Liver (tissue), 9 donors: Measurements from ENCODE around the gene RASGRF1. TPM values are rescaled to one million over a fixed set of nuclear protein-coding genes. Genes with fewer than 3 reads are reported as not detected.

Source experiments
- DNase-seq: peaks from one replicate; pipeline ENCODE4 v3.0.0-alpha.2; 2017; ENCODE audit warnings: low spot score
- H3K27ac ChIP-seq, 2 donors: one replicate each; pipeline ENCODE4 v1.7.0; 2013; ENCODE audit warnings: inconsistent platforms in 2 of 2, low read length in 2 of 2, control low read depth in 1 of 2, low read depth in 1 of 2, mild to moderate bottlenecking in 1 of 2
- H3K27me3 ChIP-seq, 4 donors: one replicate each; pipeline versions ENCODE4 v1.6.1 to v1.7.0; 2013; ENCODE audit warnings: low read length in 3 of 4, inconsistent platforms in 1 of 4, mild to moderate bottlenecking in 1 of 4, moderate library complexity in 1 of 4; ENCODE audit not compliant: control insufficient read depth in 4 of 4, insufficient read depth in 4 of 4
- H3K36me3 ChIP-seq, 4 donors: one replicate each; pipeline versions ENCODE4 v1.6.1 to v1.7.0; 2013; ENCODE audit warnings: low read length in 3 of 4, mild to moderate bottlenecking in 3 of 4, low read depth in 1 of 4, moderate library complexity in 1 of 4; ENCODE audit not compliant: control insufficient read depth in 4 of 4, insufficient read depth in 3 of 4
- H3K4me1 ChIP-seq, 4 donors: one replicate each; pipeline versions ENCODE4 v1.6.1 to v1.7.0; 2013; ENCODE audit warnings: low read length in 3 of 4, mild to moderate bottlenecking in 3 of 4, moderate library complexity in 1 of 4; ENCODE audit not compliant: control insufficient read depth in 4 of 4, insufficient read depth in 4 of 4
- H3K4me3 ChIP-seq, 3 donors: one replicate each; pipeline versions ENCODE4 v1.6.1 to v1.7.0; 2013; ENCODE audit warnings: low read length in 3 of 3, control low read depth in 1 of 3, low read depth in 1 of 3, mild to moderate bottlenecking in 1 of 3
- H3K9ac ChIP-seq, 2 donors: one replicate each; pipeline ENCODE4 v1.7.0; 2013; ENCODE audit warnings: low read length in 2 of 2, mild to moderate bottlenecking in 2 of 2, moderate library complexity in 2 of 2, control low read depth in 1 of 2, low read depth in 1 of 2
- H3K9me3 ChIP-seq, 4 donors: one replicate each; pipeline versions ENCODE4 v1.6.1 to v1.7.0; 2013; ENCODE audit warnings: low read length in 3 of 4; ENCODE audit not compliant: control insufficient read depth in 4 of 4
- ATF3 ChIP-seq: IDR thresholded peaks from 2 replicates; pipeline ENCODE4 v1.6.1; 2016; ENCODE audit warnings: antibody characterized with exemption
- EGR1 ChIP-seq, 2 donors: IDR thresholded peaks; 2 replicates each; pipeline ENCODE4 v1.6.1; 2016 to 2018; ENCODE audit warnings: antibody characterized with exemption in 2 of 2, low read depth in 2 of 2
- FOXA1 ChIP-seq: IDR thresholded peaks from 2 replicates; pipeline ENCODE4 v1.6.1; 2016; ENCODE audit warnings: antibody characterized with exemption
- FOXA2 ChIP-seq: IDR thresholded peaks from 2 replicates; pipeline ENCODE4 v1.6.1; 2016; ENCODE audit warnings: antibody characterized with exemption
- HNF4A ChIP-seq, 2 donors: conservative IDR thresholded peaks; 2 replicates each; pipeline ENCODE4 v1.6.1; 2016; ENCODE audit warnings: antibody characterized with exemption in 2 of 2, mild to moderate bottlenecking in 2 of 2
- MAX ChIP-seq: IDR thresholded peaks from 2 replicates; pipeline ENCODE4 v1.6.1; 2016; ENCODE audit warnings: antibody characterized with exemption
- NR2F2 ChIP-seq: IDR thresholded peaks from 2 replicates; pipeline ENCODE4 v1.6.1; 2016; ENCODE audit warnings: antibody characterized with exemption
- RAD21 ChIP-seq, 2 donors: IDR thresholded peaks; 2 replicates each; pipeline ENCODE4 v1.6.1; 2016; ENCODE audit warnings: antibody characterized with exemption in 2 of 2, mild to moderate bottlenecking in 2 of 2
- RXRA ChIP-seq, 2 donors: IDR thresholded peaks; 2 replicates each; pipeline ENCODE4 v1.6.1; 2017 to 2018; ENCODE audit warnings: antibody characterized with exemption in 2 of 2, mild to moderate bottlenecking in 1 of 2
- TAF1 ChIP-seq: conservative IDR thresholded peaks from 2 replicates; pipeline ENCODE4 v1.6.1; 2016; ENCODE audit warnings: antibody characterized with exemption, mild to moderate bottlenecking
- YY1 ChIP-seq: IDR thresholded peaks from 2 replicates; pipeline ENCODE4 v1.6.1; 2016; ENCODE audit warnings: antibody characterized with exemption, mild to moderate bottlenecking
- WGBS: extraction: QIAGEN DNeasy Blood & Tissue Kit; methylation state at CpG from one replicate; pipeline ENCODE4 v1.1.7; 2013; 5-methylcytosine and 5-hydroxymethylcytosine counted together
- polyA plus RNA-seq, 2 donors: library from polyadenylated mRNA; stranded (reverse) in 1 of 2; unstranded in 1 of 2; fragments of 200-250 nt in 1 of 2; fragments of >200 nt in 1 of 2; fragmentation: Nextera tagmentation in 1 of 2; extraction: Ambion mirVana in 1 of 2; gene quantifications; one replicate each; pipeline versions ENCODE4 v1.2.1 to v1.2.3, GENCODE V29; 2013 to 2015
- total RNA-seq, 2 donors: library from RNA; depleted of rRNA; stranded (reverse); fragments of >200 nt; gene quantifications; one replicate each; pipeline ENCODE4 v1.2.3, GENCODE V29; 2014
- TF ChIP-seq, protein P1 (sequence below): fragments of 150-350 bp; IDR thresholded peaks from 2 replicates; pipeline ENCODE4 v1.5.1; 2017; ENCODE audit warnings: improper control_type of control experiment, low read depth, low read length; ENCODE audit not compliant: missing input control
- TF ChIP-seq, protein P2 (sequence below): IDR thresholded peaks from 2 replicates; pipeline ENCODE4 v1.6.1; 2016; ENCODE audit warnings: antibody characterized with exemption, mild to moderate bottlenecking
- TF ChIP-seq, protein P3 (sequence below): IDR thresholded peaks from 2 replicates; pipeline ENCODE4 v1.6.1; 2016; ENCODE audit warnings: antibody characterized with exemption
- donor health status: healthy.
- donor health status: healthy.
- donor health status: healthy.
- donor health status: healthy.
- donor health status: healthy.

RASGRF1 gene
- total and polyA plus RNA-seq, 4 donors, result 0.28 TPM; not detected in 3

GRCh38 chr15:79124388-79124787, 33.8 kb upstream of the RASGRF1 start:
- TF ChIP-seq HNF4A (conservative IDR thresholded peaks at IDR 0.05) (no peak), TAF1 (no peak), ATF3 (no peak), RXRA (IDR thresholded peaks at IDR 0.05) (no peak), EGR1 (IDR thresholded peaks at IDR 0.05; ENCODE audit: low read depth in 2 of 2) (no peak), FOXA1 (no peak), YY1 (no peak), RAD21 (IDR thresholded peaks at IDR 0.05) (no peak)
- TF ChIP-seq, protein P1, sequence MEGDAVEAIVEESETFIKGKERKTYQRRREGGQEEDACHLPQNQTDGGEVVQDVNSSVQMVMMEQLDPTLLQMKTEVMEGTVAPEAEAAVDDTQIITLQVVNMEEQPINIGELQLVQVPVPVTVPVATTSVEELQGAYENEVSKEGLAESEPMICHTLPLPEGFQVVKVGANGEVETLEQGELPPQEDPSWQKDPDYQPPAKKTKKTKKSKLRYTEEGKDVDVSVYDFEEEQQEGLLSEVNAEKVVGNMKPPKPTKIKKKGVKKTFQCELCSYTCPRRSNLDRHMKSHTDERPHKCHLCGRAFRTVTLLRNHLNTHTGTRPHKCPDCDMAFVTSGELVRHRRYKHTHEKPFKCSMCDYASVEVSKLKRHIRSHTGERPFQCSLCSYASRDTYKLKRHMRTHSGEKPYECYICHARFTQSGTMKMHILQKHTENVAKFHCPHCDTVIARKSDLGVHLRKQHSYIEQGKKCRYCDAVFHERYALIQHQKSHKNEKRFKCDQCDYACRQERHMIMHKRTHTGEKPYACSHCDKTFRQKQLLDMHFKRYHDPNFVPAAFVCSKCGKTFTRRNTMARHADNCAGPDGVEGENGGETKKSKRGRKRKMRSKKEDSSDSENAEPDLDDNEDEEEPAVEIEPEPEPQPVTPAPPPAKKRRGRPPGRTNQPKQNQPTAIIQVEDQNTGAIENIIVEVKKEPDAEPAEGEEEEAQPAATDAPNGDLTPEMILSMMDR, result no peak
- TF ChIP-seq, protein P2, sequence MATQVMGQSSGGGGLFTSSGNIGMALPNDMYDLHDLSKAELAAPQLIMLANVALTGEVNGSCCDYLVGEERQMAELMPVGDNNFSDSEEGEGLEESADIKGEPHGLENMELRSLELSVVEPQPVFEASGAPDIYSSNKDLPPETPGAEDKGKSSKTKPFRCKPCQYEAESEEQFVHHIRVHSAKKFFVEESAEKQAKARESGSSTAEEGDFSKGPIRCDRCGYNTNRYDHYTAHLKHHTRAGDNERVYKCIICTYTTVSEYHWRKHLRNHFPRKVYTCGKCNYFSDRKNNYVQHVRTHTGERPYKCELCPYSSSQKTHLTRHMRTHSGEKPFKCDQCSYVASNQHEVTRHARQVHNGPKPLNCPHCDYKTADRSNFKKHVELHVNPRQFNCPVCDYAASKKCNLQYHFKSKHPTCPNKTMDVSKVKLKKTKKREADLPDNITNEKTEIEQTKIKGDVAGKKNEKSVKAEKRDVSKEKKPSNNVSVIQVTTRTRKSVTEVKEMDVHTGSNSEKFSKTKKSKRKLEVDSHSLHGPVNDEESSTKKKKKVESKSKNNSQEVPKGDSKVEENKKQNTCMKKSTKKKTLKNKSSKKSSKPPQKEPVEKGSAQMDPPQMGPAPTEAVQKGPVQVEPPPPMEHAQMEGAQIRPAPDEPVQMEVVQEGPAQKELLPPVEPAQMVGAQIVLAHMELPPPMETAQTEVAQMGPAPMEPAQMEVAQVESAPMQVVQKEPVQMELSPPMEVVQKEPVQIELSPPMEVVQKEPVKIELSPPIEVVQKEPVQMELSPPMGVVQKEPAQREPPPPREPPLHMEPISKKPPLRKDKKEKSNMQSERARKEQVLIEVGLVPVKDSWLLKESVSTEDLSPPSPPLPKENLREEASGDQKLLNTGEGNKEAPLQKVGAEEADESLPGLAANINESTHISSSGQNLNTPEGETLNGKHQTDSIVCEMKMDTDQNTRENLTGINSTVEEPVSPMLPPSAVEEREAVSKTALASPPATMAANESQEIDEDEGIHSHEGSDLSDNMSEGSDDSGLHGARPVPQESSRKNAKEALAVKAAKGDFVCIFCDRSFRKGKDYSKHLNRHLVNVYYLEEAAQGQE, result no peak
- no peak overlapping the region for H3K4me3 ChIP-seq
- no peak for DNase-seq
- no peaks in the 10 kb centered on the region for H3K27me3 ChIP-seq
- no peaks in the 10 kb centered on the region for H3K4me1 ChIP-seq
- H3K9me3 ChIP-seq, result peaks cover 0 to 9% (median 4%) of the 10 kb centered on the region in 4 donors
- H3K9ac ChIP-seq, result no peak overlapping the region
- 39% methylated on average over 3 of the region's 3 CpGs for whole genome bisulfite sequencing
- H3K27ac ChIP-seq, result no peak overlapping the region
- no peaks in the 10 kb centered on the region for H3K36me3 ChIP-seq

GRCh38 chr15:79122991-79123390, 32.4 kb upstream of the RASGRF1 start:
- no peaks in the 10 kb centered on the region for H3K4me1 ChIP-seq
- peaks cover 0 to 2% (median 0%) of the 10 kb centered on the region in 4 donors for H3K9me3 ChIP-seq
- 80% methylated on average over 12 of the region's 12 CpGs for WGBS
- H3K27ac ChIP-seq, result no peak overlapping the region
- no peak overlapping the region for H3K9ac ChIP-seq
- no peak for DNase-seq
- no peak overlapping the region for H3K4me3 ChIP-seq
- TF ChIP-seq, protein P3, sequence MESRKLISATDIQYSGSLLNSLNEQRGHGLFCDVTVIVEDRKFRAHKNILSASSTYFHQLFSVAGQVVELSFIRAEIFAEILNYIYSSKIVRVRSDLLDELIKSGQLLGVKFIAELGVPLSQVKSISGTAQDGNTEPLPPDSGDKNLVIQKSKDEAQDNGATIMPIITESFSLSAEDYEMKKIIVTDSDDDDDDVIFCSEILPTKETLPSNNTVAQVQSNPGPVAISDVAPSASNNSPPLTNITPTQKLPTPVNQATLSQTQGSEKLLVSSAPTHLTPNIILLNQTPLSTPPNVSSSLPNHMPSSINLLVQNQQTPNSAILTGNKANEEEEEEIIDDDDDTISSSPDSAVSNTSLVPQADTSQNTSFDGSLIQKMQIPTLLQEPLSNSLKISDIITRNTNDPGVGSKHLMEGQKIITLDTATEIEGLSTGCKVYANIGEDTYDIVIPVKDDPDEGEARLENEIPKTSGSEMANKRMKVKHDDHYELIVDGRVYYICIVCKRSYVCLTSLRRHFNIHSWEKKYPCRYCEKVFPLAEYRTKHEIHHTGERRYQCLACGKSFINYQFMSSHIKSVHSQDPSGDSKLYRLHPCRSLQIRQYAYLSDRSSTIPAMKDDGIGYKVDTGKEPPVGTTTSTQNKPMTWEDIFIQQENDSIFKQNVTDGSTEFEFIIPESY, result no peak
- TF ChIP-seq NR2F2, result no peak
- no peak for TF ChIP-seq FOXA2
- TF ChIP-seq TAF1, result no peak
- TF ChIP-seq FOXA1, result no peak
- TF ChIP-seq MAX, result no peak
- TF ChIP-seq YY1, result no peak
- TF ChIP-seq, protein P1, result no peak
- H3K27me3 ChIP-seq, result no peaks in the 10 kb centered on the region
- H3K36me3 ChIP-seq, result no peaks in the 10 kb centered on the region
